HG02938 (cell line): Measurements from ENCODE around the gene TAS2R20.
"Not testable (repeated sequence)": the region's sequence is repeated elsewhere in the genome, so short reads cannot be mapped to it uniquely, and the experiment has no call there.

Experiments
- ATAC-seq: cut with Tn5 transposase; IDR thresholded peaks from one replicate; pipeline ENCODE4 v1.9.1; 2021; ENCODE audit warnings: mild to moderate bottlenecking, moderate library complexity; ENCODE audit not compliant: unreplicated experiment

TAS2R20 gene

GRCh38 chr12:10998204-10998603 lies at the start of gene TAS2R20:
Gene TAS2R20 (minus strand): TSS chr12:10998304. CDS start chr12:10997875, 429 bp downstream.
- ATAC-seq = no peak

GRCh38 chr12:11041366-11041765 lies 43.3 kb upstream of the TAS2R20 start:
- ATAC-seq = not testable (repeated sequence)

- no peak for ATAC-seq
Observed at GRCh38 chr12:11040162-11040561, 42.1 kb upstream of the TAS2R20 start.

- ATAC-seq = no peak
Observed at GRCh38 chr12:11039171-11039570, 41.1 kb upstream of the TAS2R20 start.

- not testable (repeated sequence) for ATAC-seq
Observed at GRCh38 chr12:11033959-11034358, 35.9 kb upstream of the TAS2R20 start.

GRCh38 chr12:11031307-11031706 lies 33.2 kb upstream of the TAS2R20 start, which contains the start of gene TAS2R31:
Gene TAS2R31 (minus strand): TSS chr12:11031407. CDS start chr12:11031335, 72 bp downstream.
- no peak for ATAC-seq

- ATAC-seq = no peak
Observed at GRCh38 chr12:11026118-11026517, 28.0 kb upstream of the TAS2R20 start.

- ATAC-seq = no peak
Observed at GRCh38 chr12:11023387-11023786, 25.3 kb upstream of the TAS2R20 start.

GRCh38 chr12:11022520-11022919 lies 24.4 kb upstream of the TAS2R20 start, which contains the start of gene TAS2R19:
Gene TAS2R19 (minus strand): TSS chr12:11022620. CDS start chr12:11022571, 49 bp downstream.
- no peak for ATAC-seq

- ATAC-seq = no peak
Observed at GRCh38 chr12:11016937-11017336, 18.8 kb upstream of the TAS2R20 start.

GRCh38 chr12:11015775-11016430 lies 17.8 kb upstream of the TAS2R20 start:
- ATAC-seq = no peak

- ATAC-seq = no peak
Observed at GRCh38 chr12:11014234-11014633, 16.1 kb upstream of the TAS2R20 start.

- no peak for ATAC-seq
Observed at GRCh38 chr12:11007608-11008007, 9.5 kb upstream of the TAS2R20 start.

GRCh38 chr12:10994307-10994706 lies 3.8 kb downstream of the TAS2R20 start:
- ATAC-seq = no peak

GRCh38 chr12:10989107-10989506 lies 9.0 kb downstream of the TAS2R20 start:
- no peak for ATAC-seq

- ATAC-seq = no peak
Observed at GRCh38 chr12:10986812-10987211, 11.3 kb downstream of the TAS2R20 start, which contains the start of gene TAS2R50. Gene TAS2R50 (minus strand): TSS chr12:10986912. CDS start chr12:10986860, 52 bp downstream.

GRCh38 chr12:10982244-10982643 lies 15.9 kb downstream of the TAS2R20 start:
- ATAC-seq = no peak

GRCh38 chr12:10974965-10975364 lies 23.1 kb downstream of the TAS2R20 start:
- ATAC-seq = no peak

GRCh38 chr12:10968765-10969456 lies 29.2 kb downstream of the TAS2R20 start:
- ATAC-seq = no peak

- no peak for ATAC-seq
Observed at GRCh38 chr12:10967409-10967808, 30.7 kb downstream of the TAS2R20 start.

GRCh38 chr12:10966314-10966713 lies 31.8 kb downstream of the TAS2R20 start:
- ATAC-seq = no peak

- no peak for ATAC-seq
Observed at GRCh38 chr12:10965476-10965875, 32.6 kb downstream of the TAS2R20 start.
